HEK293 (cell line): ENCODE measurements around the gene CHRNA10.
"Not testable (repeated sequence)": the region's sequence is repeated elsewhere in the genome, so short reads cannot be mapped to it uniquely, and the experiment has no call there.

Experiments
- CTCF ChIA-PET: fragments of 350-600 bp; formaldehyde crosslinking; extraction: SDS; loops from one replicate; lab custom pipeline; 2021; ENCODE audit warnings: antibody characterized with exemption; lab: Yijun Ruan, JAX
- POLR2A ChIA-PET: fragments of 300-600 bp; formaldehyde crosslinking; extraction: SDS; loops from one replicate; lab custom pipeline; 2020; ENCODE audit warnings: antibody characterized with exemption, inconsistent platforms; lab: Yijun Ruan, JAX
- H3K27ac ChIP-seq: fragments of 200-500 bp; sonication (Bioruptor generic); 2 replicates; pipeline ENCODE4 v1.5.1; 2014; ENCODE audit warnings: low read depth, low read length, control low read depth, inconsistent platforms; ENCODE audit errors: extremely low read depth
- H3K36me3 ChIP-seq, 2 experiments: fragments of 200-500 bp in 1 of 2; sonication (Bioruptor generic) in 1 of 2; 1 replicate in 1 of 2; 2 replicates in 1 of 2; pipeline ENCODE4 v1.5.1; 2014 to 2017; ENCODE audit warnings: inconsistent platforms in 2 of 2, low read length in 2 of 2; ENCODE audit not compliant: control insufficient read depth in 2 of 2, insufficient read depth in 1 of 2
- H3K4me1 ChIP-seq: fragments of 200-500 bp; sonication (Bioruptor generic); 2 replicates; pipeline ENCODE4 v1.5.1; 2014; ENCODE audit warnings: mild to moderate bottlenecking, low read length, inconsistent platforms; ENCODE audit not compliant: control insufficient read depth, insufficient read depth
- H3K4me3 ChIP-seq: 2 replicates; pipeline ENCODE4 v1.5.1; 2011; ENCODE audit warnings: low read depth, mild to moderate bottlenecking, control low read depth, low read length, moderate library complexity
- H3K9me3 ChIP-seq: fragments of 200-500 bp; sonication (Bioruptor generic); 2 replicates; pipeline ENCODE4 v1.5.1; 2014; ENCODE audit warnings: low read depth, low read length, inconsistent platforms; ENCODE audit not compliant: control insufficient read depth, insufficient read depth
- CTCF ChIP-seq: fragments of 450-650 bp; formaldehyde crosslinking; IDR thresholded peaks from 2 replicates; pipeline ENCODE4 v1.5.1; 2016; ENCODE audit warnings: missing biosample characterization, missing genetic modification characterization
- GLIS1 ChIP-seq: fragments of 450-650 bp; formaldehyde crosslinking; IDR thresholded peaks from 2 replicates; pipeline ENCODE4 v1.5.1; 2016; ENCODE audit warnings: missing biosample characterization, missing genetic modification characterization
- HOXC10 ChIP-seq: sonication (generic); formaldehyde crosslinking; IDR thresholded peaks from 2 replicates; pipeline ENCODE4 v1.8.1; 2023; ENCODE audit warnings: mild to moderate bottlenecking, missing genetic modification reagents
- KLF1 ChIP-seq: fragments of 450-650 bp; formaldehyde crosslinking; IDR thresholded peaks from 2 replicates; pipeline ENCODE4 v1.5.1; 2016; ENCODE audit warnings: missing biosample characterization, missing genetic modification characterization
- KLF10 ChIP-seq: fragments of 450-650 bp; IDR thresholded peaks from 2 replicates; pipeline ENCODE4 v1.5.1; 2018; ENCODE audit warnings: missing biosample characterization, mild to moderate bottlenecking, missing genetic modification characterization
- KLF7 ChIP-seq: fragments of 450-650 bp; formaldehyde crosslinking; IDR thresholded peaks from 2 replicates; pipeline ENCODE4 v1.5.1; 2016; ENCODE audit warnings: missing biosample characterization, missing genetic modification characterization, borderline replicate concordance
- KLF8 ChIP-seq: fragments of 450-650 bp; formaldehyde crosslinking; IDR thresholded peaks from 2 replicates; pipeline ENCODE4 v1.5.1; 2016; ENCODE audit warnings: missing biosample characterization, missing genetic modification characterization
- PRDM1 ChIP-seq: fragments of 450-650 bp; formaldehyde crosslinking; IDR thresholded peaks from 2 replicates; pipeline ENCODE4; 2016; ENCODE audit warnings: missing biosample characterization, missing genetic modification characterization
- SP2 ChIP-seq: fragments of 450-650 bp; formaldehyde crosslinking; IDR thresholded peaks from 2 replicates; pipeline ENCODE4 v1.5.1; 2016; ENCODE audit warnings: missing biosample characterization, missing genetic modification characterization
- WT1 ChIP-seq: fragments of 450-650 bp; formaldehyde crosslinking; IDR thresholded peaks from 2 replicates; pipeline ENCODE4 v1.5.1; 2016; ENCODE audit warnings: missing biosample characterization, missing genetic modification characterization
- ZBTB1 ChIP-seq: fragments of 450-650 bp; formaldehyde crosslinking; IDR thresholded peaks from 2 replicates; pipeline ENCODE4 v1.5.1; 2016; ENCODE audit warnings: missing biosample characterization, missing genetic modification characterization
- ZFHX2 ChIP-seq: fragments of 450-650 bp; formaldehyde crosslinking; conservative IDR thresholded peaks from 2 replicates; pipeline ENCODE4 v1.5.1; 2016; ENCODE audit warnings: missing biosample characterization, missing genetic modification characterization
- ZNF146 ChIP-seq: fragments of 450-650 bp; formaldehyde crosslinking; IDR thresholded peaks from 2 replicates; pipeline ENCODE4 v1.5.1; 2016; ENCODE audit warnings: missing biosample characterization, missing genetic modification characterization
- ZNF214 ChIP-seq: fragments of 450-650 bp; formaldehyde crosslinking; IDR thresholded peaks from 2 replicates; pipeline ENCODE4 v1.5.1; 2017; ENCODE audit warnings: missing biosample characterization, mild to moderate bottlenecking, missing genetic modification characterization, borderline replicate concordance
- ZNF311 ChIP-seq: fragments of 450-650 bp; formaldehyde crosslinking; IDR thresholded peaks from 2 replicates; pipeline ENCODE4 v1.5.1; 2017; ENCODE audit warnings: missing biosample characterization, missing genetic modification characterization, borderline replicate concordance
- ZNF398 ChIP-seq: fragments of 450-650 bp; formaldehyde crosslinking; IDR thresholded peaks from 2 replicates; pipeline ENCODE4 v1.5.1; 2017; ENCODE audit warnings: missing biosample characterization, missing genetic modification characterization
- ZNF473 ChIP-seq: fragments of 450-650 bp; formaldehyde crosslinking; IDR thresholded peaks from 2 replicates; pipeline ENCODE4 v1.5.1; 2017; ENCODE audit warnings: missing biosample characterization, missing genetic modification characterization
- ZNF596 ChIP-seq: fragments of 450-650 bp; IDR thresholded peaks from 2 replicates; pipeline ENCODE4 v1.5.0; 2018; ENCODE audit warnings: missing biosample characterization, mild to moderate bottlenecking, missing genetic modification characterization, moderate library complexity
- ZNF600 ChIP-seq: fragments of 450-650 bp; formaldehyde crosslinking; IDR thresholded peaks from 2 replicates; pipeline ENCODE4 v1.5.1; 2016; ENCODE audit warnings: missing biosample characterization, missing genetic modification characterization
- ZNF843 ChIP-seq: fragments of 450-650 bp; formaldehyde crosslinking; IDR thresholded peaks from 2 replicates; pipeline ENCODE4 v1.5.1; 2016; ENCODE audit warnings: missing biosample characterization, missing genetic modification characterization
- TF ChIP-seq, protein P1 (sequence below): fragments of 450-650 bp; formaldehyde crosslinking; IDR thresholded peaks from 2 replicates; pipeline ENCODE4 v1.5.1; 2016; ENCODE audit warnings: missing biosample characterization, missing genetic modification characterization
- TF ChIP-seq, protein P2 (sequence below): fragments of 450-650 bp; formaldehyde crosslinking; IDR thresholded peaks from 2 replicates; pipeline ENCODE4 v1.5.1; 2016; ENCODE audit warnings: missing biosample characterization, missing genetic modification characterization

Gene CHRNA10

GRCh38 chr11:3645552-3645951 lies 25.6 kb downstream of the CHRNA10 start:
- Histone ChIP-seq H3K27ac (no peak overlapping the region), H3K36me3 (no peaks in the 10 kb centered on the region), H3K4me3 (no peak overlapping the region), H3K4me1 (no peaks in the 10 kb centered on the region), H3K9me3 (no peaks in the 10 kb centered on the region)
- TF ChIP-seq HOXC10, result no peak
- TF ChIP-seq KLF8 (tag by site-specific recombination), result no peak
- TF ChIP-seq ZNF311 (tag by site-specific recombination), result no peak
- TF ChIP-seq ZNF214 (tag by site-specific recombination), result no peak
- TF ChIP-seq ZNF843 (tag by site-specific recombination), result no peak
- TF ChIP-seq ZBTB1 (tag by site-specific recombination), result no peak
- no peak for TF ChIP-seq CTCF (tag by site-specific recombination)
- TF ChIP-seq PRDM1 (tag by site-specific recombination), result no peak
- no peak for TF ChIP-seq ZNF146 (tag by site-specific recombination)
- TF ChIP-seq, protein P1, sequence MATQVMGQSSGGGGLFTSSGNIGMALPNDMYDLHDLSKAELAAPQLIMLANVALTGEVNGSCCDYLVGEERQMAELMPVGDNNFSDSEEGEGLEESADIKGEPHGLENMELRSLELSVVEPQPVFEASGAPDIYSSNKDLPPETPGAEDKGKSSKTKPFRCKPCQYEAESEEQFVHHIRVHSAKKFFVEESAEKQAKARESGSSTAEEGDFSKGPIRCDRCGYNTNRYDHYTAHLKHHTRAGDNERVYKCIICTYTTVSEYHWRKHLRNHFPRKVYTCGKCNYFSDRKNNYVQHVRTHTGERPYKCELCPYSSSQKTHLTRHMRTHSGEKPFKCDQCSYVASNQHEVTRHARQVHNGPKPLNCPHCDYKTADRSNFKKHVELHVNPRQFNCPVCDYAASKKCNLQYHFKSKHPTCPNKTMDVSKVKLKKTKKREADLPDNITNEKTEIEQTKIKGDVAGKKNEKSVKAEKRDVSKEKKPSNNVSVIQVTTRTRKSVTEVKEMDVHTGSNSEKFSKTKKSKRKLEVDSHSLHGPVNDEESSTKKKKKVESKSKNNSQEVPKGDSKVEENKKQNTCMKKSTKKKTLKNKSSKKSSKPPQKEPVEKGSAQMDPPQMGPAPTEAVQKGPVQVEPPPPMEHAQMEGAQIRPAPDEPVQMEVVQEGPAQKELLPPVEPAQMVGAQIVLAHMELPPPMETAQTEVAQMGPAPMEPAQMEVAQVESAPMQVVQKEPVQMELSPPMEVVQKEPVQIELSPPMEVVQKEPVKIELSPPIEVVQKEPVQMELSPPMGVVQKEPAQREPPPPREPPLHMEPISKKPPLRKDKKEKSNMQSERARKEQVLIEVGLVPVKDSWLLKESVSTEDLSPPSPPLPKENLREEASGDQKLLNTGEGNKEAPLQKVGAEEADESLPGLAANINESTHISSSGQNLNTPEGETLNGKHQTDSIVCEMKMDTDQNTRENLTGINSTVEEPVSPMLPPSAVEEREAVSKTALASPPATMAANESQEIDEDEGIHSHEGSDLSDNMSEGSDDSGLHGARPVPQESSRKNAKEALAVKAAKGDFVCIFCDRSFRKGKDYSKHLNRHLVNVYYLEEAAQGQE, result no peak
- no peak for TF ChIP-seq ZNF596 (tag by site-specific recombination)
- POLR2A ChIA-PET, result no interaction called here
- CTCF ChIA-PET, result interaction anchor here (0.7 kb wide), 1 partner anchor 1361 kb away, joined by 3 read pairs; no protein-coding TSS in a partner anchor

DNA sequence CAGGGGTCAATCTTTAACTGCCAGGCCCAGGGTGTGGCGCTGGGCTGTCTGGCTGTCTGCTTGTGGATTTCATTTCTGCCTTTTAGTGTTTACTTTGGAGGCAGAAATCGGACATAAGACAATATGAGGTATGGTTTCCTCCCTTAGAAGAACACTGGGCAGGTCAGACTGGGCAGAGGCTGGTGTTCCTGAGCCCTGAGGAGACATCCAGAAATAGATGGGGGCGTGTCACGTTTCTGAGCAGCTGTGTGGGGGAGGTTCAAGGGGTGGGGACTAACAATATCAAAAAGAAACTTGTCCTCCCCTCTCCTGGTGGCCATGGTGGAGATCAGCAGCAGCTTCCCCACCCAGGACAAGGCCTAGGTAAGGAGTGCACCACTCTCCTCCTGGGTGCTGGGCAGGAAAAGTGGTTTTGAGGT lies 26.4 kb downstream of the CHRNA10 start, which contains the start of gene ART1:
Gene ART1, plus strand, starts transcription at position 312 of the 419 bp plus-strand sequence. CDS start 14,086 bp downstream, outside the sequence.
- no peaks in the 10 kb centered on the region for H3K9me3 ChIP-seq
- H3K4me1 ChIP-seq, result no peaks in the 10 kb centered on the region
- no peak for TF ChIP-seq ZNF600 (tag by site-specific recombination)
- no peak for TF ChIP-seq ZNF473 (tag by site-specific recombination)
- 0 out of 2 replicates have a peak, but pooled peaks have one; percentile 30 for TF ChIP-seq KLF10
- TF ChIP-seq ZFHX2 (tag by site-specific recombination), result peak; percentile 33
- TF ChIP-seq KLF1 (tag by site-specific recombination), result 0 out of 2 replicates have a peak, but pooled peaks have one; percentile 42
- TF ChIP-seq, all 188 proteins: peak for 3
- Histone ChIP-seq H3K27ac (no peak within 1 kb of the TSS), H3K4me3 (no peak within 1 kb of the TSS), H3K36me3 (no peaks in the 10 kb centered on the region)
- CTCF ChIA-PET, result interaction anchor here (0.7 kb wide), 1 partner anchor 1361 kb away, joined by 3 read pairs; no protein-coding TSS in a partner anchor
- POLR2A ChIA-PET, result no interaction called here

GRCh38 chr11:3643102-3643546 lies 28.1 kb downstream of the CHRNA10 start:
- H3K36me3 ChIP-seq, H3K4me3 ChIP-seq, H3K4me1 ChIP-seq, H3K9me3 ChIP-seq, H3K27ac ChIP-seq, POLR2A ChIA-PET: not testable (repeated sequence)
- CTCF ChIA-PET, result interaction anchor here (0.6 kb wide), 1 partner anchor 426 kb away, joined by 3 read pairs; no protein-coding TSS in a partner anchor
- TF ChIP-seq GLIS1 (tag by site-specific recombination) (peak; percentile 54), ZNF398 (tag by site-specific recombination) (peak; percentile 59), KLF1 (tag by site-specific recombination) (peak; percentile 99), WT1 (tag by site-specific recombination) (peak; percentile 65), KLF7 (tag by site-specific recombination) (peak; percentile 77; the same call in 1 of the 2 replicates), SP2 (tag by site-specific recombination) (peak; percentile 18), ZFHX2 (tag by site-specific recombination) (peak; percentile 60)
- TF ChIP-seq, protein P2, sequence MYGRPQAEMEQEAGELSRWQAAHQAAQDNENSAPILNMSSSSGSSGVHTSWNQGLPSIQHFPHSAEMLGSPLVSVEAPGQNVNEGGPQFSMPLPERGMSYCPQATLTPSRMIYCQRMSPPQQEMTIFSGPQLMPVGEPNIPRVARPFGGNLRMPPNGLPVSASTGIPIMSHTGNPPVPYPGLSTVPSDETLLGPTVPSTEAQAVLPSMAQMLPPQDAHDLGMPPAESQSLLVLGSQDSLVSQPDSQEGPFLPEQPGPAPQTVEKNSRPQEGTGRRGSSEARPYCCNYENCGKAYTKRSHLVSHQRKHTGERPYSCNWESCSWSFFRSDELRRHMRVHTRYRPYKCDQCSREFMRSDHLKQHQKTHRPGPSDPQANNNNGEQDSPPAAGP, result peak; percentile 90
